ENCODE measurements around the gene CHP1. TPM values are rescaled to one million over a fixed set of nuclear protein-coding genes. Genes with fewer than 3 reads are reported as not detected.
"Not testable (repeated sequence)": the region's sequence is repeated elsewhere in the genome, so short reads cannot be mapped to it uniquely, and the experiment has no call there.

CHP1 gene
- total and polyA plus RNA-seq, 8 donors, result 51.2 to 207 (median 59.0) TPM

- Histone ChIP-seq H3K27ac (no peak overlapping the region), H3K4me3 (no peak overlapping the region), H3K36me3 (no peaks in the 10 kb centered on the region), H3K27me3 (no peaks in the 10 kb centered on the region), H3K4me1 (no peaks in the 10 kb centered on the region), H3K9me3 (no peaks in the 10 kb centered on the region)
- DNase-seq (no peak), ATAC-seq (no peak)
- intact Hi-C loops (cut with DNase I), result no loop called here
- no peak for TF ChIP-seq CTCF (IDR thresholded peaks at IDR 0.05)
These were observed 12.2 kb upstream of the CHP1 start for GRCh38 chr15:41218851-41219250.

GRCh38 chr15:41219381-41219780 is 11.7 kb upstream of the CHP1 start:
- H3K9me3 ChIP-seq, result no peaks in the 10 kb centered on the region
- no peaks in the 10 kb centered on the region for H3K36me3 ChIP-seq
- no peak for TF ChIP-seq CTCF (IDR thresholded peaks at IDR 0.05)
- no peak overlapping the region for H3K4me3 ChIP-seq
- no peak for DNase-seq
- no peak overlapping the region for H3K27ac ChIP-seq
- H3K4me1 ChIP-seq, result no peaks in the 10 kb centered on the region
- ATAC-seq, result no peak
- intact Hi-C loops (cut with DNase I), result no loop called here
- no peaks in the 10 kb centered on the region for H3K27me3 ChIP-seq

- peak overlapping the region; percentile 74 for H3K4me3 ChIP-seq
- H3K4me1 ChIP-seq, result peaks cover 14 to 31% of the 10 kb centered on the region in 2 donors
- no peaks in the 10 kb centered on the region for H3K9me3 ChIP-seq
- no peak for TF ChIP-seq CTCF (IDR thresholded peaks at IDR 0.05)
- DNase-seq (no peak), ATAC-seq (no peak)
- intact Hi-C loops (cut with DNase I), result no loop called here
- no peaks in the 10 kb centered on the region for H3K27me3 ChIP-seq
- H3K27ac ChIP-seq, result peak overlapping the region; percentile 88 to 91
- H3K36me3 ChIP-seq, result no peaks in the 10 kb centered on the region
These were observed 771 bp upstream of the CHP1 start for GRCh38 chr15:41230345-41230649.

GRCh38 chr15:41231422-41232226 is 556 bp downstream of the CHP1 start:
- peak in 2 of 4 donors; percentile 22 to 36 for DNase-seq
- Histone ChIP-seq H3K27ac (peak overlapping the region; percentile 88 to 91), H3K27me3 (no peaks in the 10 kb centered on the region), H3K4me1 (peaks cover 14 to 31% of the 10 kb centered on the region in 2 donors), H3K4me3 (peak overlapping the region; percentile 74), H3K9me3 (no peaks in the 10 kb centered on the region), H3K36me3 (no peaks in the 10 kb centered on the region)
- TF ChIP-seq CTCF (IDR thresholded peaks at IDR 0.05), result no peak
- peak; percentile 54 for ATAC-seq
- intact Hi-C loops (cut with DNase I), result no loop called here

- no peak for ATAC-seq
- Histone ChIP-seq H3K4me1 (peaks cover 14 to 34% of the 10 kb centered on the region in 2 donors), H3K27me3 (no peaks in the 10 kb centered on the region), H3K36me3 (no peaks in the 10 kb centered on the region), H3K9me3 (no peaks in the 10 kb centered on the region), H3K27ac (no peak overlapping the region), H3K4me3 (peak overlapping the region in 1 of 2 donors; percentile 74)
- intact Hi-C loops (cut with DNase I), result no loop called here
- DNase-seq, result no peak
- no peak for TF ChIP-seq CTCF (IDR thresholded peaks at IDR 0.05)
These were observed 2.3 kb downstream of the CHP1 start for GRCh38 chr15:41233367-41233771.

GRCh38 chr15:41235228-41235627 is 4.2 kb downstream of the CHP1 start:
- H3K4me3 ChIP-seq; H3K27me3 ChIP-seq; DNase-seq; H3K36me3 ChIP-seq; H3K9me3 ChIP-seq; intact Hi-C loops (cut with DNase I); H3K27ac ChIP-seq; ATAC-seq: not testable (repeated sequence)
- peaks cover 14 to 32% of the 10 kb centered on the region in 2 donors for H3K4me1 ChIP-seq
